ENCODE measurements around the gene EPS8L3.

DNA sequence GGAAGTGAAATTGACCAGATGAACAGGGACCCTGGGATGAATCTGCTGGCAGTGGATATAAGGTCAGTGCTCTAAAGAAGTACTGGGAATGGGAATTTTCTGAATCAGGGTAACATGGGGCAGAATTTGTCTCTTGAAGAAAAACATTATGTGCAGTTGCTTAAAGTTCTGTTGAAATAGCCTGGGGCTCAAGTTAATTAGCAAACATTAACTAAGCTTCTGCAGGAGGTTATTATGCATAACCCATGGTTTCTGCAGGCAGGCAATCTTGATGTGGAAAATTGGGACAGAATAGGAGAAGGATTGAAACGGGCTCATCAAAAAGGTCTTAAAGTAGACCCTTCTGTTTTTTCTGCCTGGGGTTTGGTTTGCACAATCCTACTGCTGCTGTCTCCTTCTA, 37.7 kb downstream of the EPS8L3 start:
- TF ChIP-seq CTCF (IDR thresholded peaks at IDR 0.05) (no peak), POLR2A (IDR thresholded peaks at IDR 0.05) (no peak)
